Tibial artery (tissue), 4 donors: ENCODE measurements around the gene MRGPRF.

ENCODE experiments used
- DNase-seq, 2 donors: peaks; one replicate each; pipeline ENCODE4 v3.0.0-alpha.2; 2019
- H3K27ac ChIP-seq, 2 donors: fragments of 200-600 bp; sonication (generic) in 1 of 2; 1 replicate in 1 of 2; 2 replicates in 1 of 2; pipeline ENCODE4 v1.5.1; 2018 to 2019; ENCODE audit warnings: mild to moderate bottlenecking in 1 of 2
- H3K27me3 ChIP-seq, 2 donors: fragments of 200-600 bp; sonication (generic) in 1 of 2; one replicate each; pipeline versions ENCODE4 v1.5.1 to v1.6.0; 2016 to 2019
- H3K36me3 ChIP-seq, 3 donors: fragments of 200-600 bp; sonication (generic) in 2 of 3; one replicate each; pipeline ENCODE4 v1.5.1; 2016 to 2019; ENCODE audit warnings: mild to moderate bottlenecking in 2 of 3
- H3K4me1 ChIP-seq, 4 donors: fragments of 200-600 bp; sonication (generic) in 2 of 4; 1 replicate in 3 of 4; 2 replicates in 1 of 4; pipeline ENCODE4 v1.5.1; 2016 to 2019
- H3K4me3 ChIP-seq, 2 donors: fragments of 200-600 bp; sonication (generic) in 1 of 2; 1 replicate in 1 of 2; 2 replicates in 1 of 2; pipeline ENCODE4 v1.5.1; 2018 to 2019; ENCODE audit warnings: mild to moderate bottlenecking in 2 of 2
- H3K9me3 ChIP-seq, 3 donors: fragments of 200-600 bp; sonication (generic) in 1 of 3; one replicate each; pipeline ENCODE4 v1.5.1; 2016 to 2019
- CTCF ChIP-seq, 2 experiments: fragments of 200-600 bp in 1 of 2; fragments of 450-650 bp in 1 of 2; IDR thresholded peaks; one replicate each; pipeline ENCODE4 v1.5.1; 2017 to 2019; ENCODE audit warnings: antibody characterized with exemption in 2 of 2, mild to moderate bottlenecking in 1 of 2, moderate library complexity in 1 of 2
- intact Hi-C: fragments of 100-400 bp; cut with DNase I; formaldehyde crosslinking; loops from one replicate; pipeline ENCODE4 v1.15.0; 2023; ENCODE audit warnings: low total_unique reads

Gene MRGPRF

GRCh38 chr11:69003301-69003865, 9.7 kb downstream of the MRGPRF start:
- H3K4me3 ChIP-seq: no peak overlapping the region
- H3K9me3 ChIP-seq: no peaks in the 10 kb centered on the region
- peak overlapping the region; percentile 91 to 93 for H3K27ac ChIP-seq
- TF ChIP-seq CTCF (IDR thresholded peaks at IDR 0.05): no peak
- peak in 1 of 2 donors; percentile 66 for DNase-seq
- peaks cover 17 to 98% (median 84%) of the 10 kb centered on the region in 4 donors for H3K4me1 ChIP-seq
- H3K36me3 ChIP-seq: peaks cover 45 to 50% (median 50%) of the 10 kb centered on the region in 3 donors
- H3K27me3 ChIP-seq: no peaks in the 10 kb centered on the region
- intact Hi-C loops: loop anchor here (10.0 kb wide), 1 partner anchor 79 kb away; no protein-coding TSS in a partner anchor

- H3K27me3 ChIP-seq: no peaks in the 10 kb centered on the region
- peak overlapping the region; percentile 91 to 93 for H3K27ac ChIP-seq
- no peak for TF ChIP-seq CTCF (IDR thresholded peaks at IDR 0.05)
- H3K4me1 ChIP-seq: peaks cover 17 to 98% (median 82%) of the 10 kb centered on the region in 4 donors
- H3K4me3 ChIP-seq: no peak overlapping the region
- DNase-seq: peak in 1 of 2 donors; percentile 70
- intact Hi-C loops: loop anchor here (10.0 kb wide), 1 partner anchor 78 kb away; no protein-coding TSS in a partner anchor
- H3K9me3 ChIP-seq: no peaks in the 10 kb centered on the region
- H3K36me3 ChIP-seq: peaks cover 38 to 48% (median 44%) of the 10 kb centered on the region in 3 donors
These were observed 10.3 kb downstream of the MRGPRF start for GRCh38 chr11:69002570-69003231.

GRCh38 chr11:69002110-69002569, 10.9 kb downstream of the MRGPRF start:
- Histone ChIP-seq H3K9me3 (no peaks in the 10 kb centered on the region), H3K27me3 (no peaks in the 10 kb centered on the region), H3K36me3 (peaks cover 33 to 42% (median 38%) of the 10 kb centered on the region in 3 donors), H3K4me3 (no peak overlapping the region), H3K27ac (peak overlapping the region; percentile 91 to 93), H3K4me1 (peaks cover 17 to 95% (median 78%) of the 10 kb centered on the region in 4 donors)
- intact Hi-C loops: loop anchor here (10.0 kb wide), 1 partner anchor 77 kb away; no protein-coding TSS in a partner anchor
- peak in 1 of 2 donors; percentile 85 for DNase-seq
- TF ChIP-seq CTCF (IDR thresholded peaks at IDR 0.05): no peak

- peak in 1 of 2 donors; percentile 65 for DNase-seq
- intact Hi-C loops: loop anchor here (10.0 kb wide), 1 partner anchor 77 kb away; no protein-coding TSS in a partner anchor
- Histone ChIP-seq H3K9me3 (no peaks in the 10 kb centered on the region), H3K27ac (peak overlapping the region; percentile 91 to 93), H3K4me1 (peaks cover 17 to 90% (median 75%) of the 10 kb centered on the region in 4 donors), H3K4me3 (no peak overlapping the region), H3K36me3 (peaks cover 29 to 36% (median 32%) of the 10 kb centered on the region in 3 donors), H3K27me3 (no peaks in the 10 kb centered on the region)
- no peak for TF ChIP-seq CTCF (IDR thresholded peaks at IDR 0.05)
These were observed 11.6 kb downstream of the MRGPRF start for GRCh38 chr11:69001243-69002081.

- peak; percentile 72 to 88 for TF ChIP-seq CTCF (IDR thresholded peaks at IDR 0.05)
- H3K27ac ChIP-seq: peak overlapping the region; percentile 91 to 93
- peaks cover 23 to 30% (median 26%) of the 10 kb centered on the region in 3 donors for H3K36me3 ChIP-seq
- no peaks in the 10 kb centered on the region for H3K27me3 ChIP-seq
- peak; percentile 79 to 91 for DNase-seq
- no peaks in the 10 kb centered on the region for H3K9me3 ChIP-seq
- H3K4me1 ChIP-seq: peaks cover 17 to 83% (median 72%) of the 10 kb centered on the region in 4 donors
- H3K4me3 ChIP-seq: no peak overlapping the region
- intact Hi-C loops: loop anchor here (10.0 kb wide), 1 partner anchor 76 kb away; no protein-coding TSS in a partner anchor
These were observed 12.2 kb downstream of the MRGPRF start for GRCh38 chr11:69000831-69001242.
